ENCODE data around the gene RNF213. TPM values are rescaled to one million over a fixed set of nuclear protein-coding genes. Genes with fewer than 3 reads are reported as not detected.

RNF213 gene
- total RNA-seq, 1 donor from 2014 or later = 120 TPM

DNA sequence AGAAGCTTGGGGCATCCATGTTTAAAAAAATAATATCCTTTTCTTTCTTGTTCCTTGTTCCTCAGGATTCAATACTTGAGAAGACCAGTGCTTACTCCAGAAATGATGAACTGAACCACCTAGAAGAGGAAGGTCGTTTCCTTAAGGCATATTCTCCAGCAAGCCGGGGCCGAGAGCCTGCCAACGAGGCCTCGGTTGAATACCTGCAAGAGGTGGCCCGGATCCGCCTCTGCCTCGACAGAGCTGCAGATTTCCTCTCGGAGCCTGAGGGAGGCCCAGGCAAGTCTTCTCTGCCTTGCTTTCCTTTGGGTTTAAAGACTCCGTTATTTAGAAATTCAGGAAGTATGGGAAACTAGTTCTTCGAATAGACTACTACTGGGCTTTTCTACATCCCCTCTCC, 111.8 kb downstream of the RNF213 start:
- H3K36me3 Mint-ChIP-seq (ENCODE audit: low read depth, unreplicated experiment) = peaks cover 20% of the 10 kb centered on the region
- no peaks in the 10 kb centered on the region for H3K9me3 Mint-ChIP-seq (ENCODE audit: unreplicated experiment)
- Histone ChIP-seq H3K4me3 (ENCODE audit: insufficient read depth, low read depth, low read length) (no peak overlapping the region), H3K4me2 (ENCODE audit: low read length) (no peak overlapping the region), H3K27me3 (ENCODE audit: insufficient read depth, low read length) (no peaks in the 10 kb centered on the region), H2AFZ (ENCODE audit: low read depth, low read length) (no peak overlapping the region), H4K20me1 (ENCODE audit: insufficient read depth, low read length) (no peaks in the 10 kb centered on the region), H3K9me3 (ENCODE audit: insufficient read depth, low read depth, low read length) (no peaks in the 10 kb centered on the region), H3K9ac (ENCODE audit: low read length) (no peak overlapping the region), H3K4me1 (ENCODE audit: insufficient read depth, low read length) (no peaks in the 10 kb centered on the region), H3K27ac (ENCODE audit: low read depth, low read length) (no peak overlapping the region), H3K79me2 (ENCODE audit: insufficient read depth, low read length) (no peaks in the 10 kb centered on the region), H3K36me3 (ENCODE audit: insufficient read depth, low read length) (peaks cover 24% of the 10 kb centered on the region)
- no peak for FAIRE-seq
- H3K4me3 Mint-ChIP-seq (ENCODE audit: unreplicated experiment) = no peak overlapping the region
- H3K4me1 Mint-ChIP-seq (ENCODE audit: low read depth, unreplicated experiment) = no peaks in the 10 kb centered on the region
- TF ChIP-seq EZH2 (IDR thresholded peaks at IDR 0.05; ENCODE audit: insufficient read depth, low read length) = no peak
- TF ChIP-seq, protein P1, sequence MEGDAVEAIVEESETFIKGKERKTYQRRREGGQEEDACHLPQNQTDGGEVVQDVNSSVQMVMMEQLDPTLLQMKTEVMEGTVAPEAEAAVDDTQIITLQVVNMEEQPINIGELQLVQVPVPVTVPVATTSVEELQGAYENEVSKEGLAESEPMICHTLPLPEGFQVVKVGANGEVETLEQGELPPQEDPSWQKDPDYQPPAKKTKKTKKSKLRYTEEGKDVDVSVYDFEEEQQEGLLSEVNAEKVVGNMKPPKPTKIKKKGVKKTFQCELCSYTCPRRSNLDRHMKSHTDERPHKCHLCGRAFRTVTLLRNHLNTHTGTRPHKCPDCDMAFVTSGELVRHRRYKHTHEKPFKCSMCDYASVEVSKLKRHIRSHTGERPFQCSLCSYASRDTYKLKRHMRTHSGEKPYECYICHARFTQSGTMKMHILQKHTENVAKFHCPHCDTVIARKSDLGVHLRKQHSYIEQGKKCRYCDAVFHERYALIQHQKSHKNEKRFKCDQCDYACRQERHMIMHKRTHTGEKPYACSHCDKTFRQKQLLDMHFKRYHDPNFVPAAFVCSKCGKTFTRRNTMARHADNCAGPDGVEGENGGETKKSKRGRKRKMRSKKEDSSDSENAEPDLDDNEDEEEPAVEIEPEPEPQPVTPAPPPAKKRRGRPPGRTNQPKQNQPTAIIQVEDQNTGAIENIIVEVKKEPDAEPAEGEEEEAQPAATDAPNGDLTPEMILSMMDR (IDR thresholded peaks at IDR 0.05; ENCODE audit: insufficient read depth, low read depth, low read length) = no peak
- H3K27me3 Mint-ChIP-seq (ENCODE audit: low read depth, unreplicated experiment) = no peaks in the 10 kb centered on the region
- no peak overlapping the region for H3K27ac Mint-ChIP-seq (ENCODE audit: unreplicated experiment)
- DNase-seq (ENCODE audit: low read depth) = no peak

DNA sequence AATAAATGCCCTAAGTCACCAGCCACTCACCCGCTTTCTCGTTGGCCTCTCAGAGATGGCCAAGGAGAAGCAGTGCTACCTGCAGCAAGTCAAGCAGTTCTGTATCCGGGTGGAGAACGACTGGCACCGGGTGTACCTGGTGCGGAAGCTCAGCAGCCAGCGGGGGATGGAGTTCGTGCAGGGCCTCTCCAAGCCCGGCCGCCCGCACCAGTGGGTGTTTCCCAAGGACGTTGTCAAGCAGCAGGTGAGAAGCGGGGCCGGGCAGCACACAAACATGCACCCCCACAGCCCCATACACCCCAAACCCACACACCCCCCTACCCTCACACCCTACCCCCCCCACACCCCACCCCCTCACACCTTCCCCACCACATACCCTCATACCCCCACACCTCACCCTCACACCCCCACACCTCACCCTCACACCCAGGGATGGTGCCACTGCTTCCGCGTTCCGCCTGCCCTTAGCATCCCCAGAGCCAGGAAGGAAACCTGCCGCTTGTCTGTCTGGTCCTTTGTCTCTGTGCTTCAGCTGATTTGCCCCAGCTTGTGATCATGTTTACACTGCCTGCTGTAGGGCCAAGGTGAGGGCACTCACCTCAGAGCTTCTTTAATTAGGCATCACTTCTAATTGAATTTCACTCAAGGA, 112.4 kb downstream of the RNF213 start:
- Histone ChIP-seq H3K79me2 (ENCODE audit: insufficient read depth, low read length) (no peaks in the 10 kb centered on the region), H3K36me3 (ENCODE audit: insufficient read depth, low read length) (peaks cover 24% of the 10 kb centered on the region), H2AFZ (ENCODE audit: low read depth, low read length) (no peak overlapping the region), H3K4me3 (ENCODE audit: insufficient read depth, low read depth, low read length) (no peak overlapping the region), H3K27ac (ENCODE audit: low read depth, low read length) (no peak overlapping the region), H3K27me3 (ENCODE audit: insufficient read depth, low read length) (no peaks in the 10 kb centered on the region), H3K4me1 (ENCODE audit: insufficient read depth, low read length) (no peaks in the 10 kb centered on the region), H3K9me3 (ENCODE audit: insufficient read depth, low read depth, low read length) (no peaks in the 10 kb centered on the region), H4K20me1 (ENCODE audit: insufficient read depth, low read length) (no peaks in the 10 kb centered on the region), H3K4me2 (ENCODE audit: low read length) (no peak overlapping the region), H3K9ac (ENCODE audit: low read length) (no peak overlapping the region)
- Mint-ChIP-seq H3K36me3 (ENCODE audit: low read depth, unreplicated experiment) (peaks cover 19% of the 10 kb centered on the region), H3K27ac (ENCODE audit: unreplicated experiment) (no peak overlapping the region), H3K4me1 (ENCODE audit: low read depth, unreplicated experiment) (no peaks in the 10 kb centered on the region), H3K27me3 (ENCODE audit: low read depth, unreplicated experiment) (no peaks in the 10 kb centered on the region), H3K4me3 (ENCODE audit: unreplicated experiment) (no peak overlapping the region), H3K9me3 (ENCODE audit: unreplicated experiment) (no peaks in the 10 kb centered on the region)
- TF ChIP-seq, protein P1 (IDR thresholded peaks at IDR 0.05; ENCODE audit: insufficient read depth, low read depth, low read length) = no peak
- TF ChIP-seq EZH2 (IDR thresholded peaks at IDR 0.05; ENCODE audit: insufficient read depth, low read length) = no peak
- FAIRE-seq (no peak), DNase-seq (ENCODE audit: low read depth) (no peak)

DNA sequence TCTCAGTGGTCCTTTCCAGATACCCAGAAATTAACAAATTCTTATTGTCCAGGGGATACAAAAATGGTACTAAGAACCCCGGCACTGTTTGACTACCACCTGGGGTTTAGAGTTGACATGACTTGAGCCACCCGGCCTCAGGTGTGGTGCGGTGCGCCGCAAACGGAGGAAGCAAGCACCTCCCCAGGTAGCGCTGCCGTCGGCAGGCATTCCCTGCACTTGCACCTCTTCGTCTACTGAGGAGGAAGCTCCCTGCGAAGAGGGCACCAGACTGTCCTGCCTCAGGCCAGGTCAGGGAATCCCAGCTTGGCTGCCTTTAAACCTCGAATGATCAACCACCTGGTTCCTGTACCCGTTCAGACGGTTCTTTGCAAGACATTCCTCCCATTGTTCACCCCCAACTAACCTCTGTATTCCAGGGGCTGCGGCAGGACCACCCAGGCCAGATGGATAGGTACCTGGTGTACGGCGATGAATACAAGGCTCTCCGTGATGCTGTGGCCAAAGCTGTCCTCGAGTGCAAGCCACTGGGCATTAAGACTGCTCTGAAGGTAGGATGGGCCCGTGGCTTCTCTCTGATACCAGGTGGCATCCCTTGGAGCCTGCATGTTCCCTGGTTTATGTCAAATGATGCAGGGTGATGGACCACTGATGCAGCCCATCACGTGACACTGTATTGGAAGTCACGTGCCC, 113.5 kb downstream of the RNF213 start:
- Histone ChIP-seq H3K79me2 (ENCODE audit: insufficient read depth, low read length) (no peaks in the 10 kb centered on the region), H2AFZ (ENCODE audit: low read depth, low read length) (no peak overlapping the region), H3K4me3 (ENCODE audit: insufficient read depth, low read depth, low read length) (no peak overlapping the region), H3K4me2 (ENCODE audit: low read length) (no peak overlapping the region), H3K27me3 (ENCODE audit: insufficient read depth, low read length) (no peaks in the 10 kb centered on the region), H3K9ac (ENCODE audit: low read length) (no peak overlapping the region), H3K4me1 (ENCODE audit: insufficient read depth, low read length) (no peaks in the 10 kb centered on the region), H3K36me3 (ENCODE audit: insufficient read depth, low read length) (peaks cover 24% of the 10 kb centered on the region), H4K20me1 (ENCODE audit: insufficient read depth, low read length) (no peaks in the 10 kb centered on the region), H3K9me3 (ENCODE audit: insufficient read depth, low read depth, low read length) (no peaks in the 10 kb centered on the region), H3K27ac (ENCODE audit: low read depth, low read length) (no peak overlapping the region)
- no peak for TF ChIP-seq EZH2 (IDR thresholded peaks at IDR 0.05; ENCODE audit: insufficient read depth, low read length)
- TF ChIP-seq, protein P1 (IDR thresholded peaks at IDR 0.05; ENCODE audit: insufficient read depth, low read depth, low read length) = no peak
- no peak for FAIRE-seq
- Mint-ChIP-seq H3K27me3 (ENCODE audit: low read depth, unreplicated experiment) (no peaks in the 10 kb centered on the region), H3K27ac (ENCODE audit: unreplicated experiment) (no peak overlapping the region), H3K4me3 (ENCODE audit: unreplicated experiment) (no peak overlapping the region), H3K4me1 (ENCODE audit: low read depth, unreplicated experiment) (no peaks in the 10 kb centered on the region), H3K36me3 (ENCODE audit: low read depth, unreplicated experiment) (peaks cover 18% of the 10 kb centered on the region), H3K9me3 (ENCODE audit: unreplicated experiment) (no peaks in the 10 kb centered on the region)
- DNase-seq (ENCODE audit: low read depth) = no peak
